MM.1S (cell line): ENCODE data around the gene ZFHX3.

Experiments used
- DNase-seq: peaks from one replicate; pipeline ENCODE4 v3.0.0-alpha.2; 2015
- H2AFZ ChIP-seq: fragments of 300-600 bp; sonication (generic); 2 replicates; pipeline ENCODE4 v1.6.0; 2016; ENCODE audit warnings: antibody characterized with exemption, low read length
- H3F3A ChIP-seq: fragments of 300-600 bp; sonication (generic); 2 replicates; pipeline ENCODE4 v1.6.1; 2016; ENCODE audit warnings: mild to moderate bottlenecking, antibody characterized with exemption, low read length, moderate library complexity, mixed read lengths; ENCODE audit not compliant: insufficient read depth
- H3K27ac ChIP-seq: fragments of 300-600 bp; sonication (generic); 2 replicates; pipeline ENCODE4 v1.5.1; 2016; ENCODE audit warnings: mild to moderate bottlenecking, low read length
- H3K27me3 ChIP-seq: fragments of 300-600 bp; sonication (generic); replicated peaks from 2 replicates; pipeline ENCODE4 v1.6.0; 2016; ENCODE audit warnings: low read length; ENCODE audit not compliant: insufficient read depth
- H3K36me3 ChIP-seq: fragments of 300-600 bp; sonication (generic); replicated peaks from 2 replicates; pipeline ENCODE4 v1.6.1; 2016; ENCODE audit warnings: mild to moderate bottlenecking, low read length, mixed read lengths; ENCODE audit not compliant: insufficient read depth
- H3K4me1 ChIP-seq: fragments of 300-600 bp; sonication (generic); 2 replicates; pipeline ENCODE4 v1.6.1; 2016; ENCODE audit warnings: low read length, mixed read lengths
- H3K4me2 ChIP-seq: fragments of 300-600 bp; sonication (generic); 2 replicates; pipeline ENCODE4 v1.6.0; 2016; ENCODE audit warnings: low read depth, low read length
- H3K4me3 ChIP-seq: fragments of 300-600 bp; sonication (generic); 2 replicates; pipeline ENCODE4 v1.5.1; 2016; ENCODE audit warnings: low read length, mixed read lengths
- H3K79me2 ChIP-seq: fragments of 300-600 bp; sonication (generic); 2 replicates; pipeline ENCODE4 v1.6.1; 2016; ENCODE audit warnings: mixed run types, low read length, mixed read lengths
- H3K9ac ChIP-seq: fragments of 300-600 bp; sonication (generic); 2 replicates; pipeline ENCODE4 v1.6.1; 2016; ENCODE audit warnings: low read length, mixed read lengths
- H3K9me2 ChIP-seq: fragments of 300-600 bp; sonication (generic); replicated peaks from 2 replicates; pipeline ENCODE4 v1.6.1; 2016; ENCODE audit warnings: mild to moderate bottlenecking, low read length, mixed read lengths; ENCODE audit not compliant: insufficient read depth
- H3K9me3 ChIP-seq: fragments of 300-600 bp; sonication (generic); replicated peaks from 2 replicates; pipeline ENCODE4 v1.6.1; 2016; ENCODE audit warnings: mild to moderate bottlenecking, low read length, mixed read lengths; ENCODE audit not compliant: insufficient read depth
- H4K20me1 ChIP-seq: fragments of 300-600 bp; sonication (generic); 2 replicates; pipeline ENCODE4 v1.6.1; 2016; ENCODE audit warnings: mild to moderate bottlenecking, low read length, moderate library complexity, mixed read lengths; ENCODE audit not compliant: insufficient read depth
- CTCF ChIP-seq: fragments of 300-600 bp; sonication (generic); IDR thresholded peaks from 2 replicates; pipeline ENCODE4 v1.5.1; 2016; ENCODE audit warnings: antibody characterized with exemption, low read length, mixed read lengths
- EZH2 ChIP-seq: fragments of 300-600 bp; sonication (generic); optimal IDR thresholded peaks from 2 replicates; pipeline ENCODE3; 2017; ENCODE audit warnings: low read depth, mild to moderate bottlenecking, antibody characterized with exemption, low read length, mixed read lengths
- EZH2phosphoT487 ChIP-seq: fragments of 300-600 bp; sonication (generic); IDR thresholded peaks from 2 replicates; pipeline ENCODE4 v1.6.1; 2018; ENCODE audit warnings: antibody characterized with exemption, low read length

The ZFHX3 gene

GRCh38 chr16:73064994-73065545, 17.1 kb upstream of the ZFHX3 start:
- no peak overlapping the region for H3K4me2 ChIP-seq
- H3F3A ChIP-seq = no peaks in the 10 kb centered on the region
- H3K4me3 ChIP-seq = no peak overlapping the region
- H3K27me3 ChIP-seq = peaks cover 37% of the 10 kb centered on the region
- TF ChIP-seq EZH2phosphoT487 = no peak
- TF ChIP-seq CTCF = no peak
- TF ChIP-seq EZH2 = no peak
- no peak overlapping the region for H3K9ac ChIP-seq
- no peaks in the 10 kb centered on the region for H3K9me2 ChIP-seq
- H3K4me1 ChIP-seq = no peaks in the 10 kb centered on the region
- H3K9me3 ChIP-seq = no peaks in the 10 kb centered on the region
- H3K36me3 ChIP-seq = no peaks in the 10 kb centered on the region
- H4K20me1 ChIP-seq = no peaks in the 10 kb centered on the region
- no peak for DNase-seq
- no peak overlapping the region for H3K27ac ChIP-seq
- no peaks in the 10 kb centered on the region for H3K79me2 ChIP-seq
- no peak overlapping the region for H2AFZ ChIP-seq

- no peak overlapping the region for H3K9ac ChIP-seq
- TF ChIP-seq EZH2 = no peak
- no peak for TF ChIP-seq EZH2phosphoT487
- TF ChIP-seq CTCF = no peak
- H3K36me3 ChIP-seq = no peaks in the 10 kb centered on the region
- H3K4me2 ChIP-seq = no peak overlapping the region
- no peak overlapping the region for H3K27ac ChIP-seq
- H3K27me3 ChIP-seq = peaks cover 37% of the 10 kb centered on the region
- no peak for DNase-seq
- H3K9me2 ChIP-seq = no peaks in the 10 kb centered on the region
- no peaks in the 10 kb centered on the region for H3K9me3 ChIP-seq
- H2AFZ ChIP-seq = no peak overlapping the region
- H3F3A ChIP-seq = no peaks in the 10 kb centered on the region
- no peaks in the 10 kb centered on the region for H4K20me1 ChIP-seq
- no peaks in the 10 kb centered on the region for H3K79me2 ChIP-seq
- no peaks in the 10 kb centered on the region for H3K4me1 ChIP-seq
- H3K4me3 ChIP-seq = no peak overlapping the region
These were observed 16.5 kb upstream of the ZFHX3 start for GRCh38 chr16:73064212-73064993.

- Histone ChIP-seq H3K27me3 (peaks cover 37% of the 10 kb centered on the region), H3K9me3 (no peaks in the 10 kb centered on the region), H4K20me1 (no peaks in the 10 kb centered on the region), H2AFZ (no peak overlapping the region), H3K4me2 (no peak overlapping the region), H3K9ac (no peak overlapping the region), H3K79me2 (no peaks in the 10 kb centered on the region), H3K4me1 (no peaks in the 10 kb centered on the region), H3K4me3 (no peak overlapping the region), H3F3A (no peaks in the 10 kb centered on the region), H3K9me2 (no peaks in the 10 kb centered on the region), H3K27ac (no peak overlapping the region), H3K36me3 (no peaks in the 10 kb centered on the region)
- TF ChIP-seq EZH2phosphoT487 = no peak
- DNase-seq = no peak
These were observed 15.9 kb upstream of the ZFHX3 start for GRCh38 chr16:73063854-73064211.
